ENCODE results near the gene LRRTM4. TPM values are rescaled to one million over a fixed set of nuclear protein-coding genes. Genes with fewer than 3 reads are reported as not detected.

Gene LRRTM4
- total RNA-seq, 1 experiment from 2014 or later: 12.0 TPM

DNA sequence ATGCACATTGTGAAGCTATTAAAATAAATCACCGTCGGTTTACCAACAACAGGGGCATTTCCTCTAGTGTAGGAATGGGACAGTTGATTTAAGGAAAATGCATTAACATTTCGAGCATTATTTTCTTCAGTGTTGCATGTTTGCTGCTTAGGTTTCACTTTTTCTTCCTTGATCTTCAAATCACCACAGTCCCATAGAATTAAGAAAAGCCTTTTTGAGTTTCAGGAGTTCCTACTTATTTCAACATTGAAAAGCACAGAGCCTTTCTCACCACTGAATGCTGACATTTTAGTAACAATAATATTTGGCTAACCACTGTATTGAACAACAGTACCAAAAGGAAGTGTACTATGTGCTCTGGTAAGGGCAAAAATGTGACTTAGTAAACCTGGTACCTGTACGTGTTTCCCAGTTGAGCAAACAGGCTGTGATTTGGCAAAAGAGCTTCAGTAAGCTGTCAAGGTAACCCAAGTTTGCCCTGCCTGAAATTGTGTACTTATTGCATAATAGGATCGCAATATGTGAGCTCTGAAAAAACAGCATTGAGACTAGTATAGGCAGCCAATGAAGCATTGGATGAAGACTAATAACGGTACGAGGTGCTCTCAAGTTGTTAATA lies 2.2 kb downstream of the LRRTM4 start:
- Mint-ChIP-seq H3K27ac (peak overlapping the region; percentile 95 to 100 (median 98); a peak in 6 of 7 replicates), H3K4me3 (peak overlapping the region; percentile 62 to 80), H3K36me3 (ENCODE audit: insufficient read depth in 1 of 3, low read depth in 3 of 3) (peaks cover 12 to 21% (median 13%) of the 10 kb centered on the region in 3 experiments), H3K27me3 (ENCODE audit: low read depth) (no peaks in the 10 kb centered on the region), H3K9me3 (peaks cover 0 to 4% of the 10 kb centered on the region in 2 experiments; a peak in 2 of 5 replicates), H3K4me1 (peaks cover 68 to 75% of the 10 kb centered on the region in 2 experiments)
- Histone ChIP-seq H3K56ac (ENCODE audit: insufficient read length, low read depth, low read length) (no peak overlapping the region), H2BK20ac (ENCODE audit: low read depth, low read length, poor library complexity, severe bottlenecking) (no peak overlapping the region), H2AFZ (ENCODE audit: low read length) (no peak overlapping the region), H3K23ac (ENCODE audit: insufficient read length, low read depth, low read length) (peak overlapping the region; percentile 25), H4K91ac (ENCODE audit: insufficient read length, low read depth, low read length) (no peak overlapping the region), H3K4me2 (ENCODE audit: insufficient read depth, insufficient read length, low read length) (peak overlapping the region; percentile 59), H3K4ac (ENCODE audit: low read depth, low read length) (no peak overlapping the region), H2AK5ac (ENCODE audit: insufficient read length, low read length) (no peak overlapping the region), H3K27ac (ENCODE audit: insufficient read length, low read depth, low read length) (peak overlapping the region; percentile 91), H4K5ac (ENCODE audit: insufficient read length, low read depth, low read length) (no peak overlapping the region), H3K14ac (ENCODE audit: insufficient read depth, low read length) (no peak overlapping the region), H3K79me2 (ENCODE audit: insufficient read depth, low read length) (peaks cover 5% of the 10 kb centered on the region; the same call in 1 of the 2 replicates), H3K9ac (ENCODE audit: extremely low read depth, insufficient read length, low read length) (peak overlapping the region; percentile 20), H3K4me1 (ENCODE audit: insufficient read depth, low read length) (peaks cover 11% of the 10 kb centered on the region; the same call in 1 of the 2 replicates), H3K23me2 (ENCODE audit: insufficient read length, low read depth, low read length, poor library complexity, severe bottlenecking) (no peaks in the 10 kb centered on the region), H2BK120ac (ENCODE audit: low read depth, low read length, poor library complexity, severe bottlenecking) (no peak overlapping the region), H3K9me3 (ENCODE audit: control insufficient read depth, low read depth, low read length) (no peaks in the 10 kb centered on the region), H3T11ph (ENCODE audit: low read length) (no peak overlapping the region), H3K27me3 (ENCODE audit: insufficient read depth, low read length) (no peaks in the 10 kb centered on the region), H2BK5ac (ENCODE audit: insufficient read length, low read length) (peak overlapping the region; percentile 47), H4K8ac (replicated peaks; ENCODE audit: insufficient read length, low read depth, low read length) (no peak overlapping the region), H3K18ac (ENCODE audit: insufficient read length, low read depth, low read length) (peak overlapping the region; percentile 3), H3K79me1 (ENCODE audit: insufficient read depth, low read depth, low read length, poor library complexity, severe bottlenecking) (no peaks in the 10 kb centered on the region), H4K20me1 (ENCODE audit: control insufficient read depth, insufficient read depth, insufficient read length) (no peaks in the 10 kb centered on the region), H2BK15ac (ENCODE audit: low read depth, low read length) (no peak overlapping the region), H2BK12ac (ENCODE audit: insufficient read length, low read depth, low read length) (no peak overlapping the region)
- TF ChIP-seq, protein P1, sequence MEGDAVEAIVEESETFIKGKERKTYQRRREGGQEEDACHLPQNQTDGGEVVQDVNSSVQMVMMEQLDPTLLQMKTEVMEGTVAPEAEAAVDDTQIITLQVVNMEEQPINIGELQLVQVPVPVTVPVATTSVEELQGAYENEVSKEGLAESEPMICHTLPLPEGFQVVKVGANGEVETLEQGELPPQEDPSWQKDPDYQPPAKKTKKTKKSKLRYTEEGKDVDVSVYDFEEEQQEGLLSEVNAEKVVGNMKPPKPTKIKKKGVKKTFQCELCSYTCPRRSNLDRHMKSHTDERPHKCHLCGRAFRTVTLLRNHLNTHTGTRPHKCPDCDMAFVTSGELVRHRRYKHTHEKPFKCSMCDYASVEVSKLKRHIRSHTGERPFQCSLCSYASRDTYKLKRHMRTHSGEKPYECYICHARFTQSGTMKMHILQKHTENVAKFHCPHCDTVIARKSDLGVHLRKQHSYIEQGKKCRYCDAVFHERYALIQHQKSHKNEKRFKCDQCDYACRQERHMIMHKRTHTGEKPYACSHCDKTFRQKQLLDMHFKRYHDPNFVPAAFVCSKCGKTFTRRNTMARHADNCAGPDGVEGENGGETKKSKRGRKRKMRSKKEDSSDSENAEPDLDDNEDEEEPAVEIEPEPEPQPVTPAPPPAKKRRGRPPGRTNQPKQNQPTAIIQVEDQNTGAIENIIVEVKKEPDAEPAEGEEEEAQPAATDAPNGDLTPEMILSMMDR (conservative IDR thresholded peaks at IDR 0.05): no peak
- no peak for DNase-seq
- WGBS (ENCODE audit: extremely low coverage, insufficient read length, low lambda C conversion rate): no CpG with 5 or more reads among the region's 7 CpGs
